Activated B cell treated with CpG ODN at 0.5 μM for 24 hours (primary cell): Measurements from ENCODE around the gene MICALL2. TPM values are rescaled to one million over a fixed set of nuclear protein-coding genes. Genes with fewer than 3 reads are reported as not detected.

Experiments used
- ATAC-seq: fragments of 200-7000 bp; cut with Tn5 transposase; one replicate; pipeline ENCODE4 v1.10.0; 2021; ENCODE audit warnings: low read depth, mild to moderate bottlenecking, moderate library complexity
- CTCF ChIA-PET: fragments of 350-600 bp; sonication (Branson Sonifier 250); formaldehyde crosslinking; loops from one replicate; lab custom pipeline; 2021; ENCODE audit warnings: antibody characterized with exemption; lab: Charles Lee
- POLR2A ChIA-PET: fragments of 350-600 bp; sonication (Branson Sonifier 250); formaldehyde crosslinking; loops from one replicate; lab custom pipeline; 2021; ENCODE audit warnings: antibody characterized with exemption; lab: Charles Lee
- DNase-seq: peaks from one replicate; pipeline ENCODE4 v3.0.0; 2022
- H3K27ac Mint-ChIP-seq: one replicate; pipeline ENCODE4 v1.8.0; 2020; ENCODE audit warnings: mixed read lengths
- H3K27me3 Mint-ChIP-seq: one replicate; pipeline ENCODE4 v1.8.0; 2021; ENCODE audit warnings: mixed read lengths
- H3K36me3 Mint-ChIP-seq: one replicate; pipeline ENCODE4 v1.8.0; 2021; ENCODE audit warnings: low read depth, mixed read lengths
- H3K4me1 Mint-ChIP-seq: one replicate; pipeline ENCODE4 v1.8.0; 2021; ENCODE audit warnings: mixed read lengths
- H3K4me3 Mint-ChIP-seq: one replicate; pipeline ENCODE4 v1.8.0; 2020; ENCODE audit warnings: mild to moderate bottlenecking, mixed read lengths
- H3K9me3 Mint-ChIP-seq: one replicate; pipeline ENCODE4 v1.8.0; 2020; ENCODE audit warnings: mixed read lengths
- intact Hi-C: fragments of 100-400 bp; cut with micrococcal nuclease; formaldehyde crosslinking; loops from one replicate; pipeline ENCODE4 v1.15.1; 2024
- total RNA-seq: library from RNA; stranded (reverse); gene quantifications from 2 replicates; pipeline ENCODE4 v1.2.3, GENCODE V29; 2022
- TF ChIP-seq, protein P1 (sequence below): fragments of 200-600 bp; IDR thresholded peaks from one replicate; pipeline ENCODE4 v1.8.0; 2022; ENCODE audit warnings: antibody characterized with exemption, mild to moderate bottlenecking

MICALL2 gene
- total RNA-seq, 1 donor from 2014 or later, result 0.55 TPM

DNA sequence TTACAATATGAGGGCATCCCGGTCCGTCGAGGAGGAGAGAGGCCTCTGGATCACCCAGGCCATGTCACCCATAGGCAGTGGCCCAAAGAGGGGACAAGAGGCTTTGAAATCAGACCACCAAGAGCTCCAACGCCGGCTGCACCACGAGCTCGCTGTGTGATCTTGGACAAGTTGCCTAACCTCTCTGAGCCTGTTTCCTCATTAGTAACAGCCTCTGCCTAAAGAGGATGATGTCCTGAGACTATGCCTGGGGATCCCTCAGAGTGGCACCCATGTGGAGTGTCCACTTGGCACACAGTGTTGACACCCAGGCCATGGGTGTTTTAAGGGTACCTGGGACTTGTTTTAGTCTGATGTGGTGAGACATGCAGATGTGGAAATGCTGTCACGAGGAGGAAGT lies 50.8 kb downstream of the MICALL2 start:
- Mint-ChIP-seq H3K36me3 (no peaks in the 10 kb centered on the region), H3K4me3 (no peak overlapping the region), H3K27me3 (peaks cover 22% of the 10 kb centered on the region), H3K9me3 (no peaks in the 10 kb centered on the region), H3K4me1 (peaks cover 7% of the 10 kb centered on the region), H3K27ac (no peak overlapping the region)
- intact Hi-C loops, result no loop called here
- ChIA-PET CTCF (no interaction called here), POLR2A (no interaction called here)
- no peak for DNase-seq
- no peak for ATAC-seq
- TF ChIP-seq, protein P1, sequence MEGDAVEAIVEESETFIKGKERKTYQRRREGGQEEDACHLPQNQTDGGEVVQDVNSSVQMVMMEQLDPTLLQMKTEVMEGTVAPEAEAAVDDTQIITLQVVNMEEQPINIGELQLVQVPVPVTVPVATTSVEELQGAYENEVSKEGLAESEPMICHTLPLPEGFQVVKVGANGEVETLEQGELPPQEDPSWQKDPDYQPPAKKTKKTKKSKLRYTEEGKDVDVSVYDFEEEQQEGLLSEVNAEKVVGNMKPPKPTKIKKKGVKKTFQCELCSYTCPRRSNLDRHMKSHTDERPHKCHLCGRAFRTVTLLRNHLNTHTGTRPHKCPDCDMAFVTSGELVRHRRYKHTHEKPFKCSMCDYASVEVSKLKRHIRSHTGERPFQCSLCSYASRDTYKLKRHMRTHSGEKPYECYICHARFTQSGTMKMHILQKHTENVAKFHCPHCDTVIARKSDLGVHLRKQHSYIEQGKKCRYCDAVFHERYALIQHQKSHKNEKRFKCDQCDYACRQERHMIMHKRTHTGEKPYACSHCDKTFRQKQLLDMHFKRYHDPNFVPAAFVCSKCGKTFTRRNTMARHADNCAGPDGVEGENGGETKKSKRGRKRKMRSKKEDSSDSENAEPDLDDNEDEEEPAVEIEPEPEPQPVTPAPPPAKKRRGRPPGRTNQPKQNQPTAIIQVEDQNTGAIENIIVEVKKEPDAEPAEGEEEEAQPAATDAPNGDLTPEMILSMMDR, result no peak

DNA sequence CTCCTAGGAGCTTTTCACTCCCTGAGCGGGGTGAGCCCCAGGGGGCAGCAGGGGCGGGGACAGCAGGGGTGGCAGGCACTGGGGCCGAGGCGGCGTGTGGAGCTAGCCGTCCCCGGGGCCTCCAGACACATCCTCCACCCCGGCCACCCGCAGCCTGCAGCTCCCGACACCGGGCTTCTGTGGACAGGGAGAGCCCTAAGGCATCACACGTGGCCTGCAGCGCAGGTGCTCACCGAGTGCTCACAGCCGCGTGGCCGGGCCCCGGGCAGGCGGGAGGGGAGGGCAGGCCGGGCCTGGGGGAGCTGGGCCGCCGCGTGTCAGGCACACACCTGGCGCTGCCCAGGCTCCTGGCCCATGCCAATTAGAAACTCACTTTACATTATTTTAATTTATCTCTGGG lies 51.4 kb downstream of the MICALL2 start:
- intact Hi-C loops, result no loop called here
- ChIA-PET POLR2A (no interaction called here), CTCF (no interaction called here)
- Mint-ChIP-seq H3K9me3 (no peaks in the 10 kb centered on the region), H3K27me3 (peaks cover 24% of the 10 kb centered on the region), H3K27ac (no peak overlapping the region), H3K36me3 (no peaks in the 10 kb centered on the region), H3K4me3 (no peak overlapping the region), H3K4me1 (peaks cover 4% of the 10 kb centered on the region)
- DNase-seq (no peak), ATAC-seq (no peak)
- TF ChIP-seq, protein P1, result no peak

DNA sequence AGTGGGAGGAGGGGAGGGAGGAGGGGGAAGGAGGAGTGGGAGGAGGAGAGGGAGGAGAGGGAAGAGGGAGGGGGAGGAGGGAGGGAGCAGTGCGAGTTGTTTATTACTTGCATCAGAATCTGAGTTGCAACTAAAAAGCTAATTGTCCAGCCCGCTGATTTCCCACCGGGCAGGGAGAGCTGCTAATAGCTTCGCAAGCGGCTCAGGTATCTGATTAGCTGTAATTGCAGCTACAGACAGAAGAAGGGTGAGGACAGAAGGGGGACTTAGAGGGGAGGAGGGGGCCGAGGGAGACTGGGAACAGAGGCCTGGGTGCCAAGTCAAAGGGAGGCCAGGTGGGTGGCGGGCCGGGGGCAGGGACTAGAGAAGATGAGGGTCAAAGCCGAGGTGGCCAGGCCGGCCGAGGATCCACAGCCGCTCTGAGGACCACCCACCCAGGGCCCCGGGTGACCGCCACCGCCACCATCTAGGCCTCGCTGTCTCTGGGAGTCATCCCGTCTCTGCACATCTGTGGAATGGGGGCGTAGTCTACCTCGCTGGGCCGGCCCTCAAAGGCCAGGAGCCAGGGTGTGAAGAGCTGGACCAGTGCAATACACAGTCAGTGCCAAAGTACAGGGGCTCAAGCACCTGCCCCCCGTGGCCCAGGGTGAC lies 54.2 kb downstream of the MICALL2 start:
- ATAC-seq (no peak), DNase-seq (no peak)
- H3K9me3 Mint-ChIP-seq, result peaks cover 4% of the 10 kb centered on the region
- H3K27ac Mint-ChIP-seq, result no peak overlapping the region
- H3K4me3 Mint-ChIP-seq, result no peak overlapping the region
- POLR2A ChIA-PET, result no interaction called here
- TF ChIP-seq, protein P1, result no peak
- peaks cover 2% of the 10 kb centered on the region for H3K4me1 Mint-ChIP-seq
- intact Hi-C loops, result no loop called here
- peaks cover 41% of the 10 kb centered on the region for H3K27me3 Mint-ChIP-seq
- H3K36me3 Mint-ChIP-seq, result no peaks in the 10 kb centered on the region
- CTCF ChIA-PET, result no interaction called here

- TF ChIP-seq, protein P1, result no peak
- H3K9me3 Mint-ChIP-seq, result peaks cover 4% of the 10 kb centered on the region
- POLR2A ChIA-PET, result no interaction called here
- H3K27ac Mint-ChIP-seq, result no peak overlapping the region
- no peaks in the 10 kb centered on the region for H3K36me3 Mint-ChIP-seq
- no peak for DNase-seq
- intact Hi-C loops, result no loop called here
- no peak for ATAC-seq
- CTCF ChIA-PET, result no interaction called here
- peaks cover 41% of the 10 kb centered on the region for H3K27me3 Mint-ChIP-seq
- H3K4me1 Mint-ChIP-seq, result peaks cover 2% of the 10 kb centered on the region
- H3K4me3 Mint-ChIP-seq, result no peak overlapping the region
Measured at GRCh38 chr7:1404460-1404809, 54.8 kb downstream of the MICALL2 start.

- no peak for DNase-seq
- Mint-ChIP-seq H3K27ac (no peak overlapping the region), H3K4me3 (no peak overlapping the region), H3K4me1 (peaks cover 2% of the 10 kb centered on the region), H3K27me3 (peaks cover 41% of the 10 kb centered on the region), H3K36me3 (no peaks in the 10 kb centered on the region), H3K9me3 (peaks cover 4% of the 10 kb centered on the region)
- no peak for ATAC-seq
- CTCF ChIA-PET, result no interaction called here
- TF ChIP-seq, protein P1, result no peak
- POLR2A ChIA-PET, result no interaction called here
- intact Hi-C loops, result no loop called here
Measured at GRCh38 chr7:1403638-1404459, 55.4 kb downstream of the MICALL2 start.
